ENCODE data around the gene ACTL8.

The ACTL8 gene

GRCh38 chr1:17711941-17712340 is 43.2 kb upstream of the ACTL8 start:
- no peak for DNase-seq (ENCODE audit: low read depth)
- no peak overlapping the region for H3K4me3 ChIP-seq (ENCODE audit: low read depth, low read length)
- no peak for TF ChIP-seq MAX (IDR thresholded peaks at IDR 0.05; ENCODE audit: low read depth, low read length)
- TF ChIP-seq MYC (IDR thresholded peaks at IDR 0.05; ENCODE audit: low read depth, low read length), result no peak
- no peak for TF ChIP-seq POLR2A (IDR thresholded peaks at IDR 0.05; ENCODE audit: extremely low read depth, insufficient read length)
- TF ChIP-seq CTCF (IDR thresholded peaks at IDR 0.05; ENCODE audit: low read depth, low read length), result no peak

- TF ChIP-seq POLR2A (IDR thresholded peaks at IDR 0.05; ENCODE audit: extremely low read depth, insufficient read length) (no peak), CTCF (IDR thresholded peaks at IDR 0.05; ENCODE audit: low read depth, low read length) (no peak), MYC (IDR thresholded peaks at IDR 0.05; ENCODE audit: low read depth, low read length) (no peak), MAX (IDR thresholded peaks at IDR 0.05; ENCODE audit: low read depth, low read length) (no peak)
- H3K4me3 ChIP-seq (ENCODE audit: low read depth, low read length), result no peak overlapping the region
- DNase-seq (ENCODE audit: low read depth), result no peak
These were observed 41.1 kb upstream of the ACTL8 start for GRCh38 chr1:17713993-17714392.

GRCh38 chr1:17717594-17718535 is 37.3 kb upstream of the ACTL8 start:
- TF ChIP-seq CTCF (IDR thresholded peaks at IDR 0.05; ENCODE audit: low read depth, low read length) (no peak), POLR2A (IDR thresholded peaks at IDR 0.05; ENCODE audit: extremely low read depth, insufficient read length) (no peak), MAX (IDR thresholded peaks at IDR 0.05; ENCODE audit: low read depth, low read length) (no peak), MYC (IDR thresholded peaks at IDR 0.05; ENCODE audit: low read depth, low read length) (no peak)
- H3K4me3 ChIP-seq (ENCODE audit: low read depth, low read length), result no peak overlapping the region
- no peak for DNase-seq (ENCODE audit: low read depth)

DNA sequence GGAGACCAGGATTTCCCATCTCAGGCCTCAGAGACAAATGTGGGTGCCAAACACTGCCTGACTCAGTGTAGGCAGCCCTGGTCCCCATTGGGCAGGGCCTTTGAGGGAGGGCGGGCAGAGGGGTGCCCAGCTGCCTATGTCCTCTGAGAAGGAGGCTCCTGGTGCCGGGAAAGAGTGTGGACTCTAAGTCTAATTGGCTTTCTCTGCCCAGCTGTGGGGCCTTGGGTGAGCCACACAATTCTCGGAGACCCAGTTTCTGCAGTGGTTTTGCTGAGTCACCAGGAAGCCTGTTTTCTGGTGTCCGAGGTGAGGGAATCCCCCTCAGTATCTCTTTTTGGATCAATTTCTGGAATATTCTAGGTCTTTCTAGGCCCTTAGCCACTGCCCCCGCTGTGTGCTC is 35.3 kb upstream of the ACTL8 start:
- TF ChIP-seq POLR2A (IDR thresholded peaks at IDR 0.05; ENCODE audit: extremely low read depth, insufficient read length) (no peak), MYC (IDR thresholded peaks at IDR 0.05; ENCODE audit: low read depth, low read length) (no peak), CTCF (IDR thresholded peaks at IDR 0.05; ENCODE audit: low read depth, low read length) (no peak), MAX (IDR thresholded peaks at IDR 0.05; ENCODE audit: low read depth, low read length) (no peak)
- DNase-seq (ENCODE audit: low read depth), result no peak
- H3K4me3 ChIP-seq (ENCODE audit: low read depth, low read length), result no peak overlapping the region

GRCh38 chr1:17721444-17721843 is 33.7 kb upstream of the ACTL8 start:
- TF ChIP-seq MAX (IDR thresholded peaks at IDR 0.05; ENCODE audit: low read depth, low read length) (no peak), CTCF (IDR thresholded peaks at IDR 0.05; ENCODE audit: low read depth, low read length) (no peak), MYC (IDR thresholded peaks at IDR 0.05; ENCODE audit: low read depth, low read length) (no peak), POLR2A (IDR thresholded peaks at IDR 0.05; ENCODE audit: extremely low read depth, insufficient read length) (no peak)

More at GRCh38 chr1:17721444-17721843, 33.7 kb upstream of the ACTL8 start:
- no peak for DNase-seq (ENCODE audit: low read depth)
- no peak overlapping the region for H3K4me3 ChIP-seq (ENCODE audit: low read depth, low read length)
